Measurements from ENCODE around the gene VANGL2. TPM values are rescaled to one million over a fixed set of nuclear protein-coding genes. Genes with fewer than 3 reads are reported as not detected.
A peak's percentile ranks its signal among the peaks of the same experiment; 100 is the strongest.

Gene VANGL2
- total RNA-seq, 2 donors from 2014 or later: not detected

DNA sequence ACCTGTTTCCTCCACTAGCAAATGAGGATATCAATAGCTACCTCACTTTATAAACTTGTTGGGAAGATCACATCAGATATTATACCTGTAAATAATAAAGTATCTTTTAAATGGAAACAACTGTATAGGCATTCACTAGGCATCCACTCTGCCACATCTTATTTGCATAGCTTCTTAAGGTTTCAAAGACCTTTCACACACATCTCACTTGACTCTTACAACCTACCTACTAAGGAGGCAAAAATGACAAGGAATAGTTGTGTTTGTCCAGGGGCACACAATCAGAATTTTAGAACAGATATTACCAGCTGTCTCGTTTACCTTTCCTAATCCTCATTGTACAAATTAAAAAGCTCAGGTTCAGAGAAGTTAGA, 51.5 kb downstream of the VANGL2 start:
- DNase-seq: no peak
- peak; percentile 13 for ATAC-seq
- H3K36me3 Mint-ChIP-seq (ENCODE audit: low read depth): peaks cover 4% of the 10 kb centered on the region
- no peaks in the 10 kb centered on the region for H3K27me3 Mint-ChIP-seq
- H3K4me1 Mint-ChIP-seq: peaks cover 50% of the 10 kb centered on the region
- peak overlapping the region; percentile 80 for H3K4me3 Mint-ChIP-seq
- H3K9me3 ChIP-seq (ENCODE audit: control insufficient read depth, low read length, poor library complexity, severe bottlenecking): no peaks in the 10 kb centered on the region
- peak overlapping the region; percentile 95 for H3K27ac Mint-ChIP-seq

DNA sequence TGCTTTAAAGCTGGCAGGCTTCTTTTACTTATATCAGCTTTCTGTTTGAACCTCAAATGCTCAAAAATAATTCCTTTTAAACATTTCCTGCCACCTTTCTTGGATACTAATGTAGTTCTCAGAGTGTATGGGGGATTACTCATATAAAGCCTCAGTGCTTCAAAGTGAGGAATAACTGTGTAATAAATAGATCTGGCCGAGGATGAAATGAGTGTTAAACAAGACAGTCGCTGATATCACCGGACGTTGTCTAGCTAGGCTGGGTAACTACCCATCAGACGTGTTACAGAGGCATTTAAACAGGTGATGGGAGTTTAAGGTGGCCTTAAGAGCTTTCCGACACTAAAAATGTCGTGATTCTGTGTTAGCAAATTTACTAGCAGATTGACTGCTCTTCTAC, 53.1 kb downstream of the VANGL2 start:
- H3K4me1 Mint-ChIP-seq: peaks cover 49% of the 10 kb centered on the region
- no peaks in the 10 kb centered on the region for H3K27me3 Mint-ChIP-seq
- H3K4me3 Mint-ChIP-seq: peak overlapping the region; percentile 84
- DNase-seq (no peak), ATAC-seq (peak; percentile 60)
- peak overlapping the region; percentile 95 for H3K27ac Mint-ChIP-seq
- H3K9me3 ChIP-seq (ENCODE audit: control insufficient read depth, low read length, poor library complexity, severe bottlenecking): no peaks in the 10 kb centered on the region
- peaks cover 4% of the 10 kb centered on the region for H3K36me3 Mint-ChIP-seq (ENCODE audit: low read depth)

DNA sequence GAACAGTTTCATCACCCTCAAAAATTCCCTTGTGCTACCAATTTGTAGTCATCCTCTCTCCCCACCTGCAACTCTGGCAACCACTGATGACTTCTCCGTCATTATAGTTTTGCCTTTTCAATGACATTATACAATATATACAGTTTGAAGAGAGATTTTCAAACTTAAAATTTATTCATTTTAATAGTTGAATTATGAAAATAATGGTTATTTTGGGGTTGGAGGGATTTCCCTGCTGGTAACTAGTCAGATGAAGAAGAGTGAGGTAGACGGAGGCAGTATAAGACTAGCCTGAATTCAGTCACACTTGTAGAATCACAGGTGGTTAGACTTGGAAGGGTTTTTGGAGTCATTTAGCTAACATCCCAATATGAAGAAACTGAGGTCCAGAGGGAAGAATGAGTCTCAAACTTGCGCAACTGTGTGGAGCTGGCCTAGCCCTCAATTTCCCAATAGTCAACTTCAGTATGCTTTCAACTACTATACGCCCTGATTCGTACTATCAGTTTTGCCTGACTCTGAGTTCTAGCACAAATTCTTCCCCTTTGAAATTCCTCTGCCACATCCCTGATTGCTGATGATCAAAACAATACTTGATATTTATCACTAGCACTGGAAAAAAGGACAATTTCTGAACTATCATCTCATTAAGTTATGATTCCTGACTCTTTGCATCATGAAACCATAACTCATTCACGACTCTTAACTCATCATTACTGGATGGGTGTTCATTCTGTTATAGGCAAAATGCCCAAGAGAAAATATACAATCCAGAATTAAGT, 54.2 kb downstream of the VANGL2 start:
- Mint-ChIP-seq H3K4me3 (peak overlapping the region; percentile 50), H3K4me1 (peaks cover 46% of the 10 kb centered on the region), H3K27ac (peak overlapping the region; percentile 76), H3K27me3 (no peaks in the 10 kb centered on the region), H3K36me3 (ENCODE audit: low read depth) (peaks cover 4% of the 10 kb centered on the region)
- no peaks in the 10 kb centered on the region for H3K9me3 ChIP-seq (ENCODE audit: control insufficient read depth, low read length, poor library complexity, severe bottlenecking)
- ATAC-seq (no peak), DNase-seq (no peak)

DNA sequence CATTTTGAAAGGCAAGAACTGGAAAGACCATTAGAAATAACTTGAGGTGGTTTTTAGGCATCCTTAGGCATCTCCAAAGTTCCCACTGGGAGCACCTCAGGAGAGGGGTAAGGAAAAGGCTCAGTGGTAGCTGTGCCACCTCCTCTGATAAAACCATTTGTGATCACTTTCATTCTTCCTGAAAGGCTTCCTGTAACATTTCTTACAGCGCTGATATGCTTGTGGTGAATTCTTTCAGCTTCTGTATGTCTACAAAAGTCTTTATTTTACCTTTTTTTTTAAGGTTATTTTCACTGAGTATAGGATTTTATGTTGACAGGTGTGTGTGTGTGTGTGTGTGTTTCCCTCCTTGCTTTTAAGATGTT, 54.8 kb downstream of the VANGL2 start:
- Mint-ChIP-seq H3K4me3 (peak overlapping the region; percentile 50), H3K27ac (peak overlapping the region; percentile 76), H3K4me1 (peaks cover 48% of the 10 kb centered on the region), H3K36me3 (ENCODE audit: low read depth) (peaks cover 4% of the 10 kb centered on the region), H3K27me3 (no peaks in the 10 kb centered on the region)
- no peaks in the 10 kb centered on the region for H3K9me3 ChIP-seq (ENCODE audit: control insufficient read depth, low read length, poor library complexity, severe bottlenecking)
- ATAC-seq (no peak), DNase-seq (no peak)

GRCh38 chr1:160459056-160459455, 58.7 kb downstream of the VANGL2 start:
- Mint-ChIP-seq H3K27me3 (no peaks in the 10 kb centered on the region), H3K36me3 (ENCODE audit: low read depth) (peaks cover 4% of the 10 kb centered on the region), H3K4me1 (peaks cover 39% of the 10 kb centered on the region), H3K4me3 (no peak overlapping the region), H3K27ac (peak overlapping the region; percentile 96)
- DNase-seq (no peak), ATAC-seq (no peak)
- H3K9me3 ChIP-seq (ENCODE audit: control insufficient read depth, low read length, poor library complexity, severe bottlenecking): no peaks in the 10 kb centered on the region

- peaks cover 43% of the 10 kb centered on the region for H3K4me1 Mint-ChIP-seq
- H3K4me3 Mint-ChIP-seq: no peak overlapping the region
- peak overlapping the region; percentile 96 for H3K27ac Mint-ChIP-seq
- ATAC-seq (peak; percentile 18), DNase-seq (no peak)
- H3K9me3 ChIP-seq (ENCODE audit: control insufficient read depth, low read length, poor library complexity, severe bottlenecking): no peaks in the 10 kb centered on the region
- peaks cover 4% of the 10 kb centered on the region for H3K36me3 Mint-ChIP-seq (ENCODE audit: low read depth)
- H3K27me3 Mint-ChIP-seq: no peaks in the 10 kb centered on the region
Measured at GRCh38 chr1:160459687-160460086, 59.3 kb downstream of the VANGL2 start.

GRCh38 chr1:160460214-160460642, 59.9 kb downstream of the VANGL2 start:
- Mint-ChIP-seq H3K4me1 (peaks cover 42% of the 10 kb centered on the region), H3K36me3 (ENCODE audit: low read depth) (peaks cover 4% of the 10 kb centered on the region), H3K27ac (peak overlapping the region; percentile 96), H3K27me3 (no peaks in the 10 kb centered on the region), H3K4me3 (peak overlapping the region; percentile 91)
- H3K9me3 ChIP-seq (ENCODE audit: control insufficient read depth, low read length, poor library complexity, severe bottlenecking): no peaks in the 10 kb centered on the region
- DNase-seq (no peak), ATAC-seq (peak; percentile 50)

- peaks cover 41% of the 10 kb centered on the region for H3K4me1 Mint-ChIP-seq
- H3K27ac Mint-ChIP-seq: peak overlapping the region; percentile 96
- H3K36me3 Mint-ChIP-seq (ENCODE audit: low read depth): peaks cover 4% of the 10 kb centered on the region
- H3K4me3 Mint-ChIP-seq: peak overlapping the region; percentile 91
- H3K27me3 Mint-ChIP-seq: no peaks in the 10 kb centered on the region
- DNase-seq (no peak), ATAC-seq (no peak)
- H3K9me3 ChIP-seq (ENCODE audit: control insufficient read depth, low read length, poor library complexity, severe bottlenecking): peaks cover under 1% of the 10 kb centered on the region
Measured at GRCh38 chr1:160460683-160461287, 60.4 kb downstream of the VANGL2 start.

DNA sequence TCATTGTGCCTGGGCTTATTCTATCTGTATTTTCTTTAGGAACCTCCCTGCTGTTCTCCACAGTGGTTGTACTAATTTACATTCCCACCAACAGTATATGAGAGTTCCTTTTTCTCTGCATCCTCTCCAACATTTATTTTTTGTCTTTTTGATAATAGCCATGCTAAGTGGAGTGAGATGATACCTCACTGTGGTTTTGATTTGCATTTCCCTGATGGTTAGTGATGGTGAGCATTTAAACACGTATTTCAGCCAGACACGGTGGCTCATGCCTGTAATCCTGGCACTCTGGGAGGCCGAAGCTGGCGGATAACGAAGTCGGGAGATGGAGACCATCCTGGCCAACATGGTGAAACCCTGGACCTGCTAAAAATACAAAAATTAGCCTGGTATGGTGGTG, 64.8 kb downstream of the VANGL2 start:
- H3K4me1 Mint-ChIP-seq: peaks cover 32% of the 10 kb centered on the region
- no peak overlapping the region for H3K4me3 Mint-ChIP-seq
- H3K36me3 Mint-ChIP-seq (ENCODE audit: low read depth): peaks cover 4% of the 10 kb centered on the region
- ATAC-seq (no peak), DNase-seq (no peak)
- H3K9me3 ChIP-seq (ENCODE audit: control insufficient read depth, low read length, poor library complexity, severe bottlenecking): peaks cover 3% of the 10 kb centered on the region
- H3K27me3 Mint-ChIP-seq: no peaks in the 10 kb centered on the region
- no peak overlapping the region for H3K27ac Mint-ChIP-seq

DNA sequence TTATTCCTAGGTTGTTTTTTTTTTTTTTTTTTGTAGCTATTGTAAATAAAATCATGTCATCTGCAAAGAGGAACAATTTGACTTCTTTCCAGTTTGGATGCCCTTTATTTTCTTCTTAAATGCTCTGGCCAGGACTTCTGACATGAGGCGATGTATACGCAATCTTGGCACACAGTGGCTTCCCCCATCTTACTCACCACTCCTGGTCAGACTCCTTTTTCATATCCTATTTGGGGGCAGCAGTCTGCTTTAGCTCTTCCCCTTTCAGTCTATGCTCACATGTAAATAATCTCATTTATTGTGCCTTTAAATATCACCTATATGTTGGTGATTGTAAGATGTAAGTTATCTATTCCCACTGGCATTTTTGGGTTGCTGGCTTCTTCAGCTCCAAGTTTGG, 66.6 kb downstream of the VANGL2 start:
- H3K9me3 ChIP-seq (ENCODE audit: control insufficient read depth, low read length, poor library complexity, severe bottlenecking): peaks cover 3% of the 10 kb centered on the region
- Mint-ChIP-seq H3K4me3 (no peak overlapping the region), H3K4me1 (peaks cover 20% of the 10 kb centered on the region), H3K36me3 (ENCODE audit: low read depth) (no peaks in the 10 kb centered on the region), H3K27me3 (no peaks in the 10 kb centered on the region), H3K27ac (no peak overlapping the region)
- DNase-seq (no peak), ATAC-seq (no peak)

DNA sequence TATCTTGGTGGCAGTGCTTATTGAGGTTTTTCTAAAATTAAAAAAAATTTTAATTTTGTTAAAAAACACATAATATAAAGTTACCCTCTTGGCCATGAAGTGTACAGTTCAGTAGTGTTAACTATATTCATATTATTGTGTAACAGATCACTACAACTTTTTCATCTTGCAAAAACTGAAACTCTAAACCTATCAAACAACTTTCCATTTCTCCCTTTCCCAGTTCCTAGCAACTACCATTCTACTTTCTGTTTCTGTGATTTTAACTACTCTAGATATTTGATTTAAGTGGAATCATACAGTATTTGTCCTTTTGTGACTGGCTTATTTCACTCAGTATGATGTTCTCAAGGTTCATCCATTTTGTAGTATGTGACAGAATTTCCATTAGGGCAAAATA, 67.2 kb downstream of the VANGL2 start:
- H3K4me1 Mint-ChIP-seq: peaks cover 20% of the 10 kb centered on the region
- H3K27ac Mint-ChIP-seq: no peak overlapping the region
- H3K36me3 Mint-ChIP-seq (ENCODE audit: low read depth): no peaks in the 10 kb centered on the region
- DNase-seq: no peak
- no peak for ATAC-seq
- H3K9me3 ChIP-seq (ENCODE audit: control insufficient read depth, low read length, poor library complexity, severe bottlenecking): peaks cover 3% of the 10 kb centered on the region
- H3K27me3 Mint-ChIP-seq: no peaks in the 10 kb centered on the region
- H3K4me3 Mint-ChIP-seq: no peak overlapping the region

DNA sequence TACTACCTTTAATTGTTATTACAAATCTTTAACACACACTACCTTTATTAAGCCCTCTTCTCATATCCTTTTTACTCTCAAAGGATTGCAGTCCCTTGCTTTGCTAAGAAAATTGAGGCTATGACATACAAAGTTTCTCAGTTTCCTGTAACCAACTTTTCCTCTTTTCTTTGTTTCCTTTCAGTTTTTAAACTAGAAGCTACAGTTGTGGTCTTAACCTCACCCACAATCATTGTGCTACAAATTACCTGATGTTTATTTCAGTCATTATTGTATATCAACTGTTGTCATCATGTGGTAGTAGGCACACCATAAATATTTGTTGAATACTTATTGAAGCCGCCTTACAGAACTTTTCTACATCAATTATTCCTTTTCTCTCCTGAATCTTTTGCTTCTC, 70.9 kb downstream of the VANGL2 start:
- peak; percentile 76 for ATAC-seq
- DNase-seq: no peak
- H3K36me3 Mint-ChIP-seq (ENCODE audit: low read depth): no peaks in the 10 kb centered on the region

GRCh38 chr1:160472112-160472511, 71.7 kb downstream of the VANGL2 start:
- H3K27me3 Mint-ChIP-seq: no peaks in the 10 kb centered on the region
- H3K4me1 Mint-ChIP-seq: no peaks in the 10 kb centered on the region
- no peak overlapping the region for H3K4me3 Mint-ChIP-seq
- ATAC-seq (no peak), DNase-seq (no peak)
- H3K9me3 ChIP-seq (ENCODE audit: control insufficient read depth, low read length, poor library complexity, severe bottlenecking): no peaks in the 10 kb centered on the region
- H3K27ac Mint-ChIP-seq: no peak overlapping the region
- H3K36me3 Mint-ChIP-seq (ENCODE audit: low read depth): no peaks in the 10 kb centered on the region

More for the DNA sequence above, 70.9 kb downstream of the VANGL2 start:
- Mint-ChIP-seq H3K27ac (no peak overlapping the region), H3K4me1 (peaks cover 4% of the 10 kb centered on the region), H3K4me3 (no peak overlapping the region), H3K27me3 (no peaks in the 10 kb centered on the region)
- H3K9me3 ChIP-seq (ENCODE audit: control insufficient read depth, low read length, poor library complexity, severe bottlenecking): no peaks in the 10 kb centered on the region
